GM23248 (cell line): ENCODE results near the gene CNST.
"Not testable (repeated sequence)": the region's sequence is repeated elsewhere in the genome, so short reads cannot be mapped to it uniquely, and the experiment has no call there.

ENCODE experiments used
- EZH2 ChIP-seq: fragments of 200-600 bp; sonication (generic); IDR thresholded peaks from 2 replicates; pipeline ENCODE4 v1.6.1; 2018; ENCODE audit warnings: antibody characterized with exemption, mild to moderate bottlenecking; ENCODE audit not compliant: insufficient read depth, poor library complexity, severe bottlenecking
- EZH2phosphoT487 ChIP-seq: fragments of 200-600 bp; sonication (generic); IDR thresholded peaks from 2 replicates; pipeline ENCODE4 v1.6.1; 2018; ENCODE audit warnings: antibody characterized with exemption, moderate library complexity, mild to moderate bottlenecking, low read depth; ENCODE audit not compliant: insufficient read depth

GRCh38 chr1:246712428-246712827 lies 146.2 kb downstream of the CNST start:
- TF ChIP-seq EZH2, EZH2phosphoT487: not testable (repeated sequence)
